SK-N-SH treated with all-trans-retinoic acid at 6 μM for 48 hours (cell line): ENCODE data around the gene CHMP3.

Experiments used
- ATAC-seq: fragments of 200-7000 bp; cut with Tn5 transposase; 3 replicates; pipeline ENCODE4 v1.9.1; 2020; ENCODE audit warnings: mild to moderate bottlenecking, moderate library complexity
- ARNTL ChIP-seq: fragments of 450-650 bp; formaldehyde crosslinking; IDR thresholded peaks from 2 replicates; pipeline ENCODE4 v1.5.0; 2020; ENCODE audit warnings: low read depth, mild to moderate bottlenecking, moderate library complexity, borderline replicate concordance
- BACH2 ChIP-seq: fragments of 250-450 bp; sonication (Bioruptor Pico); IDR thresholded peaks from 2 replicates; pipeline ENCODE4 v1.9.0; 2021; ENCODE audit warnings: mild to moderate bottlenecking, borderline replicate concordance
- ESRRG ChIP-seq: fragments of 250-450 bp; sonication (Bioruptor Pico); IDR thresholded peaks from 2 replicates; pipeline ENCODE4 v1.6.1; 2021; ENCODE audit warnings: mild to moderate bottlenecking
- GLIS3 ChIP-seq: fragments of 250-450 bp; sonication (Bioruptor Pico); IDR thresholded peaks from 2 replicates; pipeline ENCODE4 v1.5.0; 2020; ENCODE audit warnings: mild to moderate bottlenecking, moderate library complexity
- OSR1 ChIP-seq: fragments of 250-450 bp; sonication (Bioruptor Pico); IDR thresholded peaks from 2 replicates; pipeline ENCODE4 v1.8.0; 2022; ENCODE audit warnings: moderate library complexity, mild to moderate bottlenecking, inconsistent platforms
- PATZ1 ChIP-seq: fragments of 250-450 bp; sonication (Bioruptor Pico); IDR thresholded peaks from 2 replicates; pipeline ENCODE4 v1.8.0; 2020; ENCODE audit warnings: mild to moderate bottlenecking, moderate library complexity, borderline replicate concordance
- PPARA ChIP-seq: fragments of 250-450 bp; sonication (Bioruptor Pico); IDR thresholded peaks from 2 replicates; pipeline ENCODE4 v1.5.0; 2020; ENCODE audit warnings: mild to moderate bottlenecking, borderline replicate concordance
- RARB ChIP-seq: fragments of 250-450 bp; sonication (Bioruptor Pico); IDR thresholded peaks from 2 replicates; pipeline ENCODE4 v1.8.0; 2021; ENCODE audit warnings: mild to moderate bottlenecking, moderate library complexity
- SNAI2 ChIP-seq: fragments of 250-450 bp; sonication (Bioruptor Pico); IDR thresholded peaks from 2 replicates; pipeline ENCODE4 v1.5.0; 2020; ENCODE audit warnings: mild to moderate bottlenecking, moderate library complexity
- TCF4 ChIP-seq: fragments of 250-450 bp; sonication (Bioruptor Pico); IDR thresholded peaks from 2 replicates; pipeline ENCODE4 v1.8.0; 2021; ENCODE audit warnings: mild to moderate bottlenecking, moderate library complexity, borderline replicate concordance
- ZFP3 ChIP-seq: fragments of 250-450 bp; sonication (Bioruptor Pico); IDR thresholded peaks from 2 replicates; pipeline ENCODE4 v1.5.0; 2020; ENCODE audit warnings: mild to moderate bottlenecking, moderate library complexity
- ZFP30 ChIP-seq: fragments of 450-650 bp; formaldehyde crosslinking; IDR thresholded peaks from 2 replicates; pipeline ENCODE4 v1.5.0; 2022; ENCODE audit warnings: mild to moderate bottlenecking, moderate library complexity
- ZNF565 ChIP-seq: fragments of 450-650 bp; formaldehyde crosslinking; conservative IDR thresholded peaks from 2 replicates; pipeline ENCODE4 v1.5.0; 2020; ENCODE audit warnings: low read depth, mild to moderate bottlenecking, moderate library complexity
- ZNF70 ChIP-seq: fragments of 450-650 bp; formaldehyde crosslinking; IDR thresholded peaks from 2 replicates; pipeline ENCODE4 v1.5.0; 2020; ENCODE audit warnings: mild to moderate bottlenecking, moderate library complexity
- ZNF8 ChIP-seq: fragments of 450-650 bp; formaldehyde crosslinking; IDR thresholded peaks from 2 replicates; pipeline ENCODE4 v1.5.0; 2020; ENCODE audit warnings: mild to moderate bottlenecking, moderate library complexity
- TF ChIP-seq, protein P1 (sequence below): fragments of 250-450 bp; sonication (Bioruptor Pico); IDR thresholded peaks from 2 replicates; pipeline ENCODE4 v1.5.1; 2020; ENCODE audit warnings: low read depth, mild to moderate bottlenecking, moderate library complexity
- TF ChIP-seq, protein P2 (sequence below): fragments of 250-450 bp; sonication (Bioruptor Pico); IDR thresholded peaks from 2 replicates; pipeline ENCODE4 v1.5.0; 2020; ENCODE audit warnings: mild to moderate bottlenecking, moderate library complexity
- TF ChIP-seq, protein P3 (sequence below): fragments of 250-450 bp; sonication (Bioruptor Pico); IDR thresholded peaks from 2 replicates; pipeline ENCODE4 v1.8.0; 2021; ENCODE audit warnings: low read depth, mild to moderate bottlenecking, moderate library complexity, borderline replicate concordance

CHMP3 gene

GRCh38 chr2:86584151-86584913, 21.1 kb upstream of the CHMP3 start (continued):
- TF ChIP-seq TCF4 (CRISPR knock-in tag), result no peak
- no peak for TF ChIP-seq PPARA (CRISPR knock-in tag)

GRCh38 chr2:86580560-86580959, 17.3 kb upstream of the CHMP3 start:
- TF ChIP-seq, protein P1, sequence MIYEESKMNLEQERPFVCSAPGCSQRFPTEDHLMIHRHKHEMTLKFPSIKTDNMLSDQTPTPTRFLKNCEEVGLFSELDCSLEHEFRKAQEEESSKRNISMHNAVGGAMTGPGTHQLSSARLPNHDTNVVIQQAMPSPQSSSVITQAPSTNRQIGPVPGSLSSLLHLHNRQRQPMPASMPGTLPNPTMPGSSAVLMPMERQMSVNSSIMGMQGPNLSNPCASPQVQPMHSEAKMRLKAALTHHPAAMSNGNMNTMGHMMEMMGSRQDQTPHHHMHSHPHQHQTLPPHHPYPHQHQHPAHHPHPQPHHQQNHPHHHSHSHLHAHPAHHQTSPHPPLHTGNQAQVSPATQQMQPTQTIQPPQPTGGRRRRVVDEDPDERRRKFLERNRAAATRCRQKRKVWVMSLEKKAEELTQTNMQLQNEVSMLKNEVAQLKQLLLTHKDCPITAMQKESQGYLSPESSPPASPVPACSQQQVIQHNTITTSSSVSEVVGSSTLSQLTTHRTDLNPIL, result no peak
- TF ChIP-seq, protein P2, sequence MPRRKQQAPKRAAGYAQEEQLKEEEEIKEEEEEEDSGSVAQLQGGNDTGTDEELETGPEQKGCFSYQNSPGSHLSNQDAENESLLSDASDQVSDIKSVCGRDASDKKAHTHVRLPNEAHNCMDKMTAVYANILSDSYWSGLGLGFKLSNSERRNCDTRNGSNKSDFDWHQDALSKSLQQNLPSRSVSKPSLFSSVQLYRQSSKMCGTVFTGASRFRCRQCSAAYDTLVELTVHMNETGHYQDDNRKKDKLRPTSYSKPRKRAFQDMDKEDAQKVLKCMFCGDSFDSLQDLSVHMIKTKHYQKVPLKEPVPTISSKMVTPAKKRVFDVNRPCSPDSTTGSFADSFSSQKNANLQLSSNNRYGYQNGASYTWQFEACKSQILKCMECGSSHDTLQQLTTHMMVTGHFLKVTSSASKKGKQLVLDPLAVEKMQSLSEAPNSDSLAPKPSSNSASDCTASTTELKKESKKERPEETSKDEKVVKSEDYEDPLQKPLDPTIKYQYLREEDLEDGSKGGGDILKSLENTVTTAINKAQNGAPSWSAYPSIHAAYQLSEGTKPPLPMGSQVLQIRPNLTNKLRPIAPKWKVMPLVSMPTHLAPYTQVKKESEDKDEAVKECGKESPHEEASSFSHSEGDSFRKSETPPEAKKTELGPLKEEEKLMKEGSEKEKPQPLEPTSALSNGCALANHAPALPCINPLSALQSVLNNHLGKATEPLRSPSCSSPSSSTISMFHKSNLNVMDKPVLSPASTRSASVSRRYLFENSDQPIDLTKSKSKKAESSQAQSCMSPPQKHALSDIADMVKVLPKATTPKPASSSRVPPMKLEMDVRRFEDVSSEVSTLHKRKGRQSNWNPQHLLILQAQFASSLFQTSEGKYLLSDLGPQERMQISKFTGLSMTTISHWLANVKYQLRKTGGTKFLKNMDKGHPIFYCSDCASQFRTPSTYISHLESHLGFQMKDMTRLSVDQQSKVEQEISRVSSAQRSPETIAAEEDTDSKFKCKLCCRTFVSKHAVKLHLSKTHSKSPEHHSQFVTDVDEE (CRISPR knock-in tag), result no peak
- no peak for TF ChIP-seq GLIS3 (CRISPR knock-in tag)
- TF ChIP-seq ZFP3 (CRISPR knock-in tag), result no peak
- TF ChIP-seq ZFP30 (CRISPR knock-in tag), result no peak
- no peak for TF ChIP-seq ZNF70 (CRISPR knock-in tag)
- no peak for TF ChIP-seq BACH2 (CRISPR knock-in tag)
- no peak for TF ChIP-seq RARB (CRISPR knock-in tag)
- TF ChIP-seq, protein P3, sequence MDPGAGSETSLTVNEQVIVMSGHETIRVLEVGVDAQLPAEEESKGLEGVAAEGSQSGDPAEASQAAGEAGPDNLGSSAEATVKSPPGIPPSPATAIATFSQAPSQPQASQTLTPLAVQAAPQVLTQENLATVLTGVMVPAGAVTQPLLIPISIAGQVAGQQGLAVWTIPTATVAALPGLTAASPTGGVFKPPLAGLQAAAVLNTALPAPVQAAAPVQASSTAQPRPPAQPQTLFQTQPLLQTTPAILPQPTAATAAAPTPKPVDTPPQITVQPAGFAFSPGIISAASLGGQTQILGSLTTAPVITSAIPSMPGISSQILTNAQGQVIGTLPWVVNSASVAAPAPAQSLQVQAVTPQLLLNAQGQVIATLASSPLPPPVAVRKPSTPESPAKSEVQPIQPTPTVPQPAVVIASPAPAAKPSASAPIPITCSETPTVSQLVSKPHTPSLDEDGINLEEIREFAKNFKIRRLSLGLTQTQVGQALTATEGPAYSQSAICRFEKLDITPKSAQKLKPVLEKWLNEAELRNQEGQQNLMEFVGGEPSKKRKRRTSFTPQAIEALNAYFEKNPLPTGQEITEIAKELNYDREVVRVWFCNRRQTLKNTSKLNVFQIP (CRISPR knock-in tag), result no peak
- TF ChIP-seq ZNF8, result no peak
- TF ChIP-seq PPARA (CRISPR knock-in tag), result no peak
- no peak for TF ChIP-seq ARNTL (CRISPR knock-in tag)
- TF ChIP-seq ZNF565 (CRISPR knock-in tag), result no peak
- no peak for TF ChIP-seq ESRRG
- TF ChIP-seq OSR1 (CRISPR knock-in tag), result no peak
- TF ChIP-seq PATZ1 (CRISPR knock-in tag), result no peak
- TF ChIP-seq SNAI2, result no peak
- ATAC-seq, result no peak

DNA sequence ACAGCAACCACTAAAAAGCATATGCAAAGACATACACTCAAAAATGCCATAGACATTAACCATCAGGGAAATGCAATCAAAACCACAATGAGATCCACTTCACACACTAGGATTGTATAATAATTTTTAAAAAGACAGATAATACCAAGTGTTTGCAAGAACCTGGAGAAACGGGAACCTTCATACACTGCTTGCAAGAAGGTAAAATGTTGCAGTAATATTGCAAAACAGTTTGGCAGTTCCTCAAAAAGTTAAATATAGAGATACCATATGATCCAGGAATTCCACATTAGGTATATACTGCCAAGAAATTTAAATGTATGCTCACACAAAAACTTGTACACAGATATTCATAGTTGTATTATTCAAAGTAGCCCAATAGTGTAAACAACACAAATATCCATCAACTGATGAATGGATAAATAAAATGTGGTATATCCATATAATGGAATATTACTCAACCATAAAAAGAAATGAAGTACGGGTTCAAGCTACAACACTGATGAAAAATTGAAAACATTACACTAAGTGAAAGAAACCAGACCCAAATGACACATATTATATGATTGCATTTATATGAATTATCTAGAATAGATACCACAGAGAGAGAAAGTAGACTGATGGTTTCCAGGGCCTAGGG, 14.7 kb upstream of the CHMP3 start:
- no peak for ATAC-seq
- peak; percentile 92 for TF ChIP-seq ZNF8
- TF ChIP-seq, protein P2 (CRISPR knock-in tag), result no peak
